Endometrium (tissue), 2 donors: ENCODE measurements around the gene HOXD9.

Source experiments
- FAIRE-seq: peaks from 2 replicates; lab custom pipeline; 2012; peaks lifted over from hg19 to GRCh38; lab: Jason Lieb, UNC
- donor health status: control.
- donor health status: control.

The HOXD9 gene

GRCh38 chr2:176098366-176099158 lies 24.0 kb upstream of the HOXD9 start:
- FAIRE-seq, result no peak

GRCh38 chr2:176099159-176099727 lies 23.3 kb upstream of the HOXD9 start:
- FAIRE-seq, result no peak

GRCh38 chr2:176099728-176100546 lies 22.6 kb upstream of the HOXD9 start, which contains the start of gene HOXD12:
TSS of gene HOXD12 (plus strand) at chr2:176099795. CDS start at chr2:176099802, 7 bp downstream.
- no peak for FAIRE-seq

- no peak for FAIRE-seq
Measured at GRCh38 chr2:176100547-176101140, 21.9 kb upstream of the HOXD9 start.

GRCh38 chr2:176101216-176101830 lies 21.2 kb upstream of the HOXD9 start:
- FAIRE-seq, result no peak

GRCh38 chr2:176101842-176102241 lies 20.7 kb upstream of the HOXD9 start:
- FAIRE-seq, result no peak

- no peak for FAIRE-seq
Measured at GRCh38 chr2:176102309-176102866, 20.1 kb upstream of the HOXD9 start.

GRCh38 chr2:176103194-176103593 lies 19.3 kb upstream of the HOXD9 start:
- FAIRE-seq, result no peak

- FAIRE-seq, result peak; percentile 43
Measured at GRCh38 chr2:176103742-176104315, 18.7 kb upstream of the HOXD9 start.

- FAIRE-seq, result no peak
Measured at GRCh38 chr2:176104316-176105077, 18.0 kb upstream of the HOXD9 start.

GRCh38 chr2:176105078-176105729 lies 17.3 kb upstream of the HOXD9 start:
- FAIRE-seq, result no peak

- no peak for FAIRE-seq
Measured at GRCh38 chr2:176105730-176106580, 16.6 kb upstream of the HOXD9 start.

- FAIRE-seq, result no peak
Measured at GRCh38 chr2:176106581-176107539, 15.7 kb upstream of the HOXD9 start, which contains the start of gene HOXD11. TSS of gene HOXD11 (plus strand) at chr2:176107280. CDS start at chr2:176107356, 76 bp downstream.

- no peak for FAIRE-seq
Measured at GRCh38 chr2:176107731-176108181, 14.8 kb upstream of the HOXD9 start.

- no peak for FAIRE-seq
Measured at GRCh38 chr2:176109192-176109901, 13.2 kb upstream of the HOXD9 start.

- no peak for FAIRE-seq
Measured at GRCh38 chr2:176109946-176110345, 12.6 kb upstream of the HOXD9 start.
